Measurements from ENCODE around the gene OR13C8. TPM values are rescaled to one million over a fixed set of nuclear protein-coding genes. Genes with fewer than 3 reads are reported as not detected.
"Not testable (repeated sequence)": the region's sequence is repeated elsewhere in the genome, so short reads cannot be mapped to it uniquely, and the experiment has no call there.

OR13C8 gene, protein sequence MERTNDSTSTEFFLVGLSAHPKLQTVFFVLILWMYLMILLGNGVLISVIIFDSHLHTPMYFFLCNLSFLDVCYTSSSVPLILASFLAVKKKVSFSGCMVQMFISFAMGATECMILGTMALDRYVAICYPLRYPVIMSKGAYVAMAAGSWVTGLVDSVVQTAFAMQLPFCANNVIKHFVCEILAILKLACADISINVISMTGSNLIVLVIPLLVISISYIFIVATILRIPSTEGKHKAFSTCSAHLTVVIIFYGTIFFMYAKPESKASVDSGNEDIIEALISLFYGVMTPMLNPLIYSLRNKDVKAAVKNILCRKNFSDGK
- total RNA-seq (2014; rRNA removed; shearing (Covaris generic)) = not detected in 2 replicates

DNA sequence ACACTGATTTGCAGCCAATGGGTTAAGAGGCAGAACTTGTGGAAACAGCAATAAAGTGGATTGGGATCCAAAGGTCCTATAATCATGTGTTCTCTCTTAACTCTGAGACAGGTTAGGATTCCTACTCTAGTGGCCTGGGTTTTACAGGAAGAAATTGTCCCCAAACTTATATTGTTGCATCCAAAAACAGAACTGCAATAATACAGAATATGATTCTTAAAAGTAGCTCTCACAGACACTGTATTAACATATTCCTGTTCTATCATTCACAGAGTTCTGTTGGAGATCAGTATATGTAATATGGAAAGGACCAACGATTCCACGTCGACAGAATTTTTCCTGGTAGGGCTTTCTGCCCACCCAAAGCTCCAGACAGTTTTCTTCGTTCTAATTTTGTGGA is at the start of gene OR13C8:
TSS of gene OR13C8 (plus strand) at position 301 of the 400 bp plus-strand sequence. CDS start at position 301, 0 bp downstream.
- no peak for DNase-seq (ENCODE audit: low spot score)
- in situ Hi-C loops (cut with HindIII; ENCODE audit: low sequenced_read_pairs) = no loop called here

GRCh38 chr9:104520241-104520640 is 48.7 kb upstream of the OR13C8 start:
- DNase-seq (ENCODE audit: low spot score); in situ Hi-C loops (cut with HindIII; ENCODE audit: low sequenced_read_pairs): not testable (repeated sequence)

DNA sequence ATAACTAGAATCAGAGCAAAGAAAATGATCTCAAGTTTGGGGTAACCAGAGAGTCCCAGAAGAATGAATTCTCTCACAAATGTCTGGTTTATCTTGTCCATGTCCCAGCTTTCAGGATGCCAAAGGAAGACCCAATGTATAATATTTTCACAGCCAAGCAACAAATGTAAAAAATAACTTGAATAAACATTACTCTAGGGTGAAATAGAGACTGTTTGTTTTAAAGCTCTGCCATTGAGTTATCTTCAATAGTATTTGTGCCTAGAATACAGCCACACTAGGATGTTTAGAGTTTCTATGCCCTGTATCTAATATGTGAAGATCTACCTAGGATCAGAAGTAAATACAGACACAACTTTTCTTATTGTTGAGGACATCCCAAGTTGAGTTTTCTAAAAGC is 41.9 kb upstream of the OR13C8 start, which contains the start of gene OR13C4:
TSS of gene OR13C4 (minus strand) at position 101 of the 400 bp plus-strand sequence. CDS start at position 101, 0 bp downstream.
- in situ Hi-C loops (cut with HindIII; ENCODE audit: low sequenced_read_pairs) = no loop called here
- DNase-seq (ENCODE audit: low spot score) = no peak

GRCh38 chr9:104536756-104537155 is 32.2 kb upstream of the OR13C8 start, which contains the start of gene OR13C3:
Gene OR13C3 (minus strand): TSS chr9:104536856. CDS start chr9:104536723, 133 bp downstream.
- in situ Hi-C loops (cut with HindIII; ENCODE audit: low sequenced_read_pairs) = no loop called here

DNA sequence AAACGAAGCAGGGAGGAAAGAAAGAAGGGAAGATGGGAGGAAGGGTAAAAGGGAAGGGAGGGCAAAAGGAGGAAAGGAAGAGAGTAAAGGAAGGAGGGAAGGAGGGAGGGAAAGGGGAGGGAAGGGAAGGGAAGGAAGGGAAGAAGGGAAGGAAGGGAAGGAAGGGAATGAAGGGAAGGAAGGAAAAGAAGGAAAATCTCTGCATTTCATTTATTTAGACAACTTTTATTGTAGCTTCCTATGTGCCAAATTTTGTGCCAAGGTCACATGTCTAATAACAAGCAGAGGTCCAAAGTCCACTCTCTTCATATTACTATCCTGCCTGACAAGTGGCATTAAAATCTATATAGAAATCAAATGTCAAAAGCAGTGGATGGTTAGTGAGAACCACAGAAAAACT is 29.7 kb upstream of the OR13C8 start:
- DNase-seq (ENCODE audit: low spot score) = no peak
- in situ Hi-C loops (cut with HindIII; ENCODE audit: low sequenced_read_pairs) = no loop called here

More at GRCh38 chr9:104536756-104537155, 32.2 kb upstream of the OR13C8 start, which contains the start of gene OR13C3:
- no peak for DNase-seq (ENCODE audit: low spot score)

DNA sequence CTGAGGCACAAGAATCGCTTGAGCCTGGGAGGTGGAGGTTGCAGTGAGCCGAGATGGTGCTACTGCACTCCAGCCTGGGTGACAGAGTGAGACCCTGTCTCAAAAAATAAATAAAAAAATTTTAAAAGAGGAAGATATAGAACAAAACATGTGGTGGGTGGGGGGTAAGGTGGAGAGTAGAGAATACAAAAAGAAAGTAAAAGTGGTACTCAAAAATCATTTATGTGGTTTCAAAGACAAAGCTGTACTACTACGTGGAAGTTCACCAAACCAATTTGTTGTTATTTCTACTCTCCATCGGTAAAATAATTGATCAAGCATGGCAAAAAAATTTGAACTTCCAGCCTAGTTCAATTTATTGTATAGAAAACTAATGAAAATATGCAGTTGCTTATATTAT is 24.3 kb upstream of the OR13C8 start:
- DNase-seq (ENCODE audit: low spot score) = no peak
- in situ Hi-C loops (cut with HindIII; ENCODE audit: low sequenced_read_pairs) = no loop called here

GRCh38 chr9:104553261-104553660 is 15.7 kb upstream of the OR13C8 start:
- in situ Hi-C loops (cut with HindIII; ENCODE audit: low sequenced_read_pairs) = no loop called here
- DNase-seq (ENCODE audit: low spot score) = no peak

DNA sequence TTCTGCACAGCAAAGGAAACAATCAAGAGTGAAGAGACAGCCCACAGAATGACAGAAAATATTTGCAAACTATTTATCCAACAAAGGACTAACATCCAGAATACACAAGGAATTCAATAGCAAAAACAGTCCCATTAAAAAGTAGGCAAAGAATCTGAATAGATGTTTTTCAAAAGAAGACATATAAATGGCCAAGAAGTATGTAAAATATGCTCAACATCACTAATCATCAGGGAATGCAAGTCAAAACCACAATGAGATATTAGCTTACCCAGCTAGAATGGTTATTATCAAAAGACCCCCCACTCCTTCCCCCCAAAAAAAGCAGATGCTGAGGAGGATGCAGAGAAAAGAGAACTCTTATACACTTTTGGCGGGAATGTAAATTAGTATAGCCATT is 13.4 kb upstream of the OR13C8 start:
- no peak for DNase-seq (ENCODE audit: low spot score)
- in situ Hi-C loops (cut with HindIII; ENCODE audit: low sequenced_read_pairs) = no loop called here

GRCh38 chr9:104556830-104557634 is 11.9 kb upstream of the OR13C8 start:
- no peak for DNase-seq (ENCODE audit: low spot score)
- in situ Hi-C loops (cut with HindIII; ENCODE audit: low sequenced_read_pairs) = no loop called here

DNA sequence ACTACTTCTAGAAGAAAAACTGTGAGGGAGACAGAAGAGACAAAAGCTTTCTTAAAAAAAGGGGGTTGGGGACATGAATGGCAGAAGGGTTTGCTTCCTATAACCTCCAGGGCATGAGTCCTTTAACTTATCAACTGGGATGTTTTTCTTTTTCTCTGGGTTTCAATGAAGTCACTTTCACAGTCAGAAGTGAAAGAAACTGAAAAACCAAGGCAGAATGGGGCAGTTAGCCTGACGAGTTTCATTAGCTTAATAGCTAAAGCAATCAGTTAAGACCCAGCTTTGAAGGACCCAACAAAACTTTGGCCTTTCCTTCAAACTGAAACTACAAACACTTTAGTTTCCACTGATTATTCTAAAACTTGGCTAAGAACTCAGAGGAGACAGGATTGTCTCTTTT is 4.6 kb upstream of the OR13C8 start:
- no peak for DNase-seq (ENCODE audit: low spot score)
- in situ Hi-C loops (cut with HindIII; ENCODE audit: low sequenced_read_pairs) = no loop called here

- no peak for DNase-seq (ENCODE audit: low spot score)
- in situ Hi-C loops (cut with HindIII; ENCODE audit: low sequenced_read_pairs) = no loop called here
Measured at GRCh38 chr9:104572612-104573011, 3.6 kb downstream of the OR13C8 start.

- no peak for DNase-seq (ENCODE audit: low spot score)
- in situ Hi-C loops (cut with HindIII; ENCODE audit: low sequenced_read_pairs) = no loop called here
Measured at GRCh38 chr9:104575456-104575855, 6.5 kb downstream of the OR13C8 start.

DNA sequence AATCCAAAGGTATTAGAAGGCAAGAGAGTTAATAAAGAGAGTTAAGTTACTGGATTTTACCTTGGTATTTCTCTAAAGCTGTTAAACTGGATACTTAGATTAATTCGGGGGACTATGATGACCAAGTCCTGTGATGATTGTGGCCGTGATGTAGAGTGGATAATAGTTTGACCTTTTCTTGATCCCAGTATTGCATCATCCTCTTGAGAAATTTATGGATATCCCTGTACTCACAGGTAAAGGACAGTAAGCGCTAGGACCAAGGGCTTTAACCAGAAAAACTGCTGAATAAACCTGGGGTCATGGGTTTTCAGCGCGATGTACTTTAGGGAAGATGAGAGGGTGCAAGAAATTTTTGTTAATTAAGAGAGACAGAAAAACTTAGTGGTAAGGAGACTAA is 8.3 kb downstream of the OR13C8 start:
- no peak for DNase-seq (ENCODE audit: low spot score)
- in situ Hi-C loops (cut with HindIII; ENCODE audit: low sequenced_read_pairs) = no loop called here

- DNase-seq (ENCODE audit: low spot score) = no peak
- in situ Hi-C loops (cut with HindIII; ENCODE audit: low sequenced_read_pairs) = no loop called here
Measured at GRCh38 chr9:104580562-104580961, 11.6 kb downstream of the OR13C8 start.

GRCh38 chr9:104586496-104587180 is 17.7 kb downstream of the OR13C8 start:
- no peak for DNase-seq (ENCODE audit: low spot score)

DNA sequence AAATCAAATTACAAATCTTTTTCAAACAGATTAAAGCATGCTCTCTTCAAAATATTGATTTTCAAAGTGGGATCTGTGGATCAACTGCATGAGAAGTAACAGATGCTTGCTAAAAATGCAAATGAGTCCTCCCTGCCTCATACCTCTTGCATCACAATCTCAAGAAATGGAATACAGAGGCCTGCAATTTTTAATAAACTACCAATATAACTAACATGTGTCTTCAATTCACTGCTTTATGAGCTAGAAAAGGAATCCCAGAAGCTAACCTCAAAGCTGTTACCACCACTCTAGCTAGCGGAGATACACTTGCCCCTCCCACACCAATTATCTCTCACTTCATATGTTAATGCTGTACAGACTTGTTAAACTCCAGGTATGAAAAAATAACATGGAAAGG is 20.7 kb downstream of the OR13C8 start:
- no peak for DNase-seq (ENCODE audit: low spot score)
- in situ Hi-C loops (cut with HindIII; ENCODE audit: low sequenced_read_pairs) = no loop called here

More at GRCh38 chr9:104586496-104587180, 17.7 kb downstream of the OR13C8 start:
- in situ Hi-C loops (cut with HindIII; ENCODE audit: low sequenced_read_pairs) = no loop called here

GRCh38 chr9:104598749-104599148 is 29.8 kb downstream of the OR13C8 start:
- in situ Hi-C loops (cut with HindIII; ENCODE audit: low sequenced_read_pairs); DNase-seq (ENCODE audit: low spot score): not testable (repeated sequence)

- in situ Hi-C loops (cut with HindIII; ENCODE audit: low sequenced_read_pairs); DNase-seq (ENCODE audit: low spot score): not testable (repeated sequence)
Measured at GRCh38 chr9:104599313-104599712, 30.3 kb downstream of the OR13C8 start, which contains the start of gene OR13C5. Gene OR13C5 (minus strand): TSS chr9:104599413. CDS start chr9:104599413, 0 bp downstream.

DNA sequence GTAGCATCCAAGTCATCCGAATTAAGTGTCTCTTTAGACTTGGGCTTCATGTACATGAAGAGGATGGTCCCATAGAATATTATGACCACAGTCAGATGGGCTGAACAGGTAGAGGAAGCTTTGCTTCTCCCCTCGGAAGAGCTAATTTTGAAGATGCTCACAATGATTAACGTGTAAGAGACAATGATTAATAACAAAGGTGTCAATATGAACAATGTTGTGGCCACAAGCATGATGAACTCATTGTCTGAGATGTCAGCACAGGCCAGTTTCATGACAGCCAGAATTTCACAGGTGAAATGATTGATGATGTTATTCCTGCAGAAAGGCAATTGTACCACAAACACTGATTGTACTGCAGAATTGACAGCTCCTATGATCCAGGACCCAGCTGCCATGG is 35.8 kb downstream of the OR13C8 start:
- in situ Hi-C loops (cut with HindIII; ENCODE audit: low sequenced_read_pairs) = no loop called here
- DNase-seq (ENCODE audit: low spot score) = no peak
